HFFc6 (cell line): ENCODE results near the gene EFNA1. TPM values are rescaled to one million over a fixed set of nuclear protein-coding genes. Genes with fewer than 3 reads are reported as not detected.
"Not testable (repeated sequence)": the region's sequence is repeated elsewhere in the genome, so short reads cannot be mapped to it uniquely, and the experiment has no call there.

Experiments used
- DNase-seq: peaks from one replicate; pipeline ENCODE4 v3.0.0-alpha.2; 2018
- H3K27ac Mint-ChIP-seq: 2 replicates; pipeline ENCODE4 v1.8.0; 2020; ENCODE audit warnings: mild to moderate bottlenecking, mixed read lengths
- H3K27me3 Mint-ChIP-seq: 2 replicates; pipeline ENCODE4 v1.8.0; 2021; ENCODE audit warnings: mild to moderate bottlenecking, moderate library complexity, mixed read lengths; ENCODE audit not compliant: insufficient read depth
- H3K36me3 Mint-ChIP-seq: 2 replicates; pipeline ENCODE4 v1.8.0; 2021; ENCODE audit warnings: low read depth, mixed read lengths
- H3K4me1 Mint-ChIP-seq: 2 replicates; pipeline ENCODE4 v1.8.0; 2020; ENCODE audit warnings: low read depth, mixed read lengths
- H3K4me3 Mint-ChIP-seq: 2 replicates; pipeline ENCODE4 v1.8.0; 2020; ENCODE audit warnings: mild to moderate bottlenecking, moderate library complexity, mixed read lengths
- H3K9me3 Mint-ChIP-seq: 2 replicates; pipeline ENCODE4 v1.8.0; 2020; ENCODE audit warnings: mild to moderate bottlenecking, mixed read lengths
- total RNA-seq, 6 experiments: library from RNA; stranded (reverse); fragmentation: NEBNext Ultra II Directional; extraction: Animal tissue kit (Norgen Biotek cat#: 25700); gene quantifications; 2 replicates in 1 of 6; 3 replicates in 5 of 6; pipeline ENCODE4 v1.2.3, GENCODE V29; 2021
- TF ChIP-seq, protein P1 (sequence below): fragments of 200-600 bp; sonication (generic); IDR thresholded peaks from 2 replicates; pipeline ENCODE4 v1.5.0; 2021; ENCODE audit warnings: antibody characterized with exemption, mild to moderate bottlenecking

Gene EFNA1
- total RNA-seq, 6 experiments from 2014 or later = 0.19 TPM; not detected in 5

DNA sequence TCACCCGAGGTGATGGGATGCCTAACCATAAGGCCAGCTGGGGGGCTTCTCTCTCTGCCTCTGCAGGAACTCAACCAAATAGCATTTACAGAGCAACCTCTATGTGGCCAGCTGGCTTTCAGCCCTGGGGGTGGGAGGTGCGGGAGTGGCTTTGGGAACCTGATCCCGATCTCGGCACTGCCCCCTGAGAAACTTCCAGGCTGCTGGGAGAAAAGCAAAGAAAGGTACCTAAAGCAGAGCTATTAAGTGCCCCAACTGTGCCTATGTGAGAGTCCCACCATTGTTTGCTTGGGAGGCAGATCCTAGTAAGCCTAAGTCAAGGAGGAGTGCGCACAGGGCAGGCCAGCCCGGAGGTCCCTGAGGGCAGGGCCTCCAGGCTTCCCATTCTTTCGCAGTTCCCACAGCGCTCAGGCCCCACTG, 38.4 kb downstream of the EFNA1 start:
- H3K4me1 Mint-ChIP-seq = peaks cover 7% of the 10 kb centered on the region
- H3K9me3 Mint-ChIP-seq = no peaks in the 10 kb centered on the region
- H3K27ac Mint-ChIP-seq = no peak overlapping the region
- H3K36me3 Mint-ChIP-seq = peaks cover 7% of the 10 kb centered on the region; the same call in 1 of the 2 replicates
- TF ChIP-seq, protein P1, sequence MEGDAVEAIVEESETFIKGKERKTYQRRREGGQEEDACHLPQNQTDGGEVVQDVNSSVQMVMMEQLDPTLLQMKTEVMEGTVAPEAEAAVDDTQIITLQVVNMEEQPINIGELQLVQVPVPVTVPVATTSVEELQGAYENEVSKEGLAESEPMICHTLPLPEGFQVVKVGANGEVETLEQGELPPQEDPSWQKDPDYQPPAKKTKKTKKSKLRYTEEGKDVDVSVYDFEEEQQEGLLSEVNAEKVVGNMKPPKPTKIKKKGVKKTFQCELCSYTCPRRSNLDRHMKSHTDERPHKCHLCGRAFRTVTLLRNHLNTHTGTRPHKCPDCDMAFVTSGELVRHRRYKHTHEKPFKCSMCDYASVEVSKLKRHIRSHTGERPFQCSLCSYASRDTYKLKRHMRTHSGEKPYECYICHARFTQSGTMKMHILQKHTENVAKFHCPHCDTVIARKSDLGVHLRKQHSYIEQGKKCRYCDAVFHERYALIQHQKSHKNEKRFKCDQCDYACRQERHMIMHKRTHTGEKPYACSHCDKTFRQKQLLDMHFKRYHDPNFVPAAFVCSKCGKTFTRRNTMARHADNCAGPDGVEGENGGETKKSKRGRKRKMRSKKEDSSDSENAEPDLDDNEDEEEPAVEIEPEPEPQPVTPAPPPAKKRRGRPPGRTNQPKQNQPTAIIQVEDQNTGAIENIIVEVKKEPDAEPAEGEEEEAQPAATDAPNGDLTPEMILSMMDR = no peak
- no peak for DNase-seq
- H3K27me3 Mint-ChIP-seq = peaks cover 11% of the 10 kb centered on the region
- no peak overlapping the region for H3K4me3 Mint-ChIP-seq

- H3K4me1 Mint-ChIP-seq = peaks cover 8% of the 10 kb centered on the region
- H3K9me3 Mint-ChIP-seq = no peaks in the 10 kb centered on the region
- no peak overlapping the region for H3K27ac Mint-ChIP-seq
- H3K27me3 Mint-ChIP-seq = peaks cover 11% of the 10 kb centered on the region
- H3K4me3 Mint-ChIP-seq = no peak overlapping the region
- DNase-seq = no peak
- H3K36me3 Mint-ChIP-seq = peaks cover 7% of the 10 kb centered on the region; the same call in 1 of the 2 replicates
- TF ChIP-seq, protein P1 = no peak
Measured at GRCh38 chr1:155166471-155167165, 38.9 kb downstream of the EFNA1 start.

- Mint-ChIP-seq H3K4me1 (peaks cover 16% of the 10 kb centered on the region), H3K4me3 (peak overlapping the region; percentile 47), H3K27me3 (peaks cover 8% of the 10 kb centered on the region), H3K9me3 (no peaks in the 10 kb centered on the region), H3K27ac (peak overlapping the region; percentile 53), H3K36me3 (peaks cover 14% of the 10 kb centered on the region)
- peak; percentile 59 for DNase-seq
- TF ChIP-seq, protein P1 = peak; percentile 92
Measured at GRCh38 chr1:155167166-155168104, 39.8 kb downstream of the EFNA1 start.

DNA sequence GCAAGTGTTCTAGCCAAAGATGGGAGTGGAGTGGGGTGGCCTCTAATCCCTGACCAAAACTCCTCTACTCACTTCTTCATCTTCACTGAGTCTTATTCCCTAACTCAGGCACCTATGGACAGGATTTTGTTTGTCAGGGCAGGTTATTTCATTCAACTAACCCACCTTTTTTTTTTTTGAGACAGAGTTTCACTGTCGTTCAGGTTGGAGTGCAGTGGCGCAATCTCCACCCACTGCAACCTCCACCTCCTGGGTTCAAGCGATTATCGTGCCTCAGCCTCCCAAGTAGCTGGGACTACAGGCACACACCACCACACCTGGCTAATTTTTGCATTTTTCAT, 40.4 kb downstream of the EFNA1 start:
- DNase-seq, H3K27ac Mint-ChIP-seq, H3K9me3 Mint-ChIP-seq, H3K4me3 Mint-ChIP-seq, H3K27me3 Mint-ChIP-seq: not testable (repeated sequence)
- Mint-ChIP-seq H3K36me3 (peaks cover 14% of the 10 kb centered on the region), H3K4me1 (peaks cover 16% of the 10 kb centered on the region)
- TF ChIP-seq, protein P1 = peak; percentile 32

- Mint-ChIP-seq H3K27ac (no peak overlapping the region), H3K4me3 (no peak overlapping the region)
Measured at GRCh38 chr1:155168456-155169210, 41.0 kb downstream of the EFNA1 start.

More at GRCh38 chr1:155168456-155169210, 41.0 kb downstream of the EFNA1 start:
- Mint-ChIP-seq H3K9me3 (no peaks in the 10 kb centered on the region), H3K4me1 (peaks cover 21% of the 10 kb centered on the region), H3K27me3 (peaks cover 7% of the 10 kb centered on the region), H3K36me3 (peaks cover 14% of the 10 kb centered on the region)
- no peak for DNase-seq
- TF ChIP-seq, protein P1 = no peak
